ENCODE data around the gene MAGEA12.
"Not testable (repeated sequence)": the region's sequence is repeated elsewhere in the genome, so short reads cannot be mapped to it uniquely, and the experiment has no call there.

The MAGEA12 gene

GRCh38 chrX:152733261-152733975 lies at the start of gene MAGEA12, which contains the start of gene CSAG1:
Gene MAGEA12, plus strand, starts transcription at chrX:152733757. Its CDS starts 2,405 bp downstream, at chrX:152736162.
Gene CSAG1, minus strand, starts transcription at chrX:152733721. Its CDS starts 1,261 bp downstream, at chrX:152732460.
- in situ Hi-C loops (cut with MboI; ENCODE audit: low sequenced_read_pairs), result no loop called here

GRCh38 chrX:152697952-152698931 lies 35.3 kb upstream of the MAGEA12 start, which contains the start of gene MAGEA3:
Gene MAGEA3, plus strand, starts transcription at chrX:152698794. Its CDS starts 2,039 bp downstream, at chrX:152700833.
- in situ Hi-C loops (cut with MboI; ENCODE audit: low sequenced_read_pairs), result not testable (repeated sequence)

GRCh38 chrX:152700390-152700789 lies 33.2 kb upstream of the MAGEA12 start:
- in situ Hi-C loops (cut with MboI; ENCODE audit: low sequenced_read_pairs), result not testable (repeated sequence)

- in situ Hi-C loops (cut with MboI; ENCODE audit: low sequenced_read_pairs), result not testable (repeated sequence)
Measured at GRCh38 chrX:152706500-152706899, 27.1 kb upstream of the MAGEA12 start.

GRCh38 chrX:152709173-152709572 lies 24.4 kb upstream of the MAGEA12 start, which contains the start of gene CSAG2:
Gene CSAG2, minus strand, starts transcription at chrX:152709273. Its CDS starts 161 bp downstream, at chrX:152709112.
- in situ Hi-C loops (cut with MboI; ENCODE audit: low sequenced_read_pairs), result not testable (repeated sequence)

GRCh38 chrX:152713195-152713594 lies 20.4 kb upstream of the MAGEA12 start:
- in situ Hi-C loops (cut with MboI; ENCODE audit: low sequenced_read_pairs), result not testable (repeated sequence)

- in situ Hi-C loops (cut with MboI; ENCODE audit: low sequenced_read_pairs), result not testable (repeated sequence)
Measured at GRCh38 chrX:152713815-152714787, 19.5 kb upstream of the MAGEA12 start, which contains the start of gene MAGEA2B. Gene MAGEA2B, plus strand, starts transcription at chrX:152714628. Its CDS starts 2,479 bp downstream, at chrX:152717107.

GRCh38 chrX:152725409-152725808 lies 8.1 kb upstream of the MAGEA12 start:
- in situ Hi-C loops (cut with MboI; ENCODE audit: low sequenced_read_pairs), result no loop called here

GRCh38 chrX:152734143-152734858 lies 744 bp downstream of the MAGEA12 start:
- in situ Hi-C loops (cut with MboI; ENCODE audit: low sequenced_read_pairs), result not testable (repeated sequence)

GRCh38 chrX:152735101-152735500 lies 1.5 kb downstream of the MAGEA12 start:
- in situ Hi-C loops (cut with MboI; ENCODE audit: low sequenced_read_pairs), result no loop called here

GRCh38 chrX:152735860-152736511 lies 2.4 kb downstream of the MAGEA12 start:
- in situ Hi-C loops (cut with MboI; ENCODE audit: low sequenced_read_pairs), result no loop called here

GRCh38 chrX:152736528-152736927 lies 3.0 kb downstream of the MAGEA12 start:
- in situ Hi-C loops (cut with MboI; ENCODE audit: low sequenced_read_pairs), result not testable (repeated sequence)

- in situ Hi-C loops (cut with MboI; ENCODE audit: low sequenced_read_pairs), result no loop called here
Measured at GRCh38 chrX:152738560-152738959, 5.0 kb downstream of the MAGEA12 start.

- in situ Hi-C loops (cut with MboI; ENCODE audit: low sequenced_read_pairs), result not testable (repeated sequence)
Measured at GRCh38 chrX:152753686-152754650, 20.4 kb downstream of the MAGEA12 start, which contains the start of gene MAGEA2. Gene MAGEA2, minus strand, starts transcription at chrX:152753842. Its CDS starts 2,479 bp downstream, at chrX:152751363.

GRCh38 chrX:152754871-152755270 lies 21.3 kb downstream of the MAGEA12 start:
- in situ Hi-C loops (cut with MboI; ENCODE audit: low sequenced_read_pairs), result not testable (repeated sequence)

- in situ Hi-C loops (cut with MboI; ENCODE audit: low sequenced_read_pairs), result not testable (repeated sequence)
Measured at GRCh38 chrX:152758918-152759317, 25.4 kb downstream of the MAGEA12 start, which contains the start of gene CSAG3. Gene CSAG3, plus strand, starts transcription at chrX:152759218.

GRCh38 chrX:152759544-152759943 lies 26.0 kb downstream of the MAGEA12 start:
- in situ Hi-C loops (cut with MboI; ENCODE audit: low sequenced_read_pairs), result not testable (repeated sequence)
